ENCODE results near the gene MERTK.
"Not testable (repeated sequence)": the region's sequence is repeated elsewhere in the genome, so short reads cannot be mapped to it uniquely, and the experiment has no call there.

Gene MERTK

DNA sequence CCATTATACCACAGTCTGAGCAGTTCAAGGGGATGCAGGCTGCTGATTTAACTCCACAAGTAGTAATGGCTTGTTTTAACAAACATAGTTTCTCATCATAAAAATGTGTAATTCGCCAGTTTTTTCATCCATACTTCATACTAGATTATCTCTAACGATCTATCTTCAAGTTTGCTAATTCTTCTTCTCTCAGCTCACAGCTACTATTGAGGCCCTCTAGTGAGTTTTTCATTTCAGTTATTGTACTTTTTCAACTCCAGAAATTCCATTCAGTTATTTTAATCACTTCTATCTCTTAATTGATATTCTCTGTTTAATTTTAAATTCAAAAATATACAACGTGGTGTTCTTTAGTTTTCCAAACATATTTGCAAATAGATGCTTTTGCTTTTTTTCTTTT lies 136.5 kb downstream of the MERTK start:
- no peak for DNase-seq (ENCODE audit: low read depth)
- no peak overlapping the region for H3K4me3 ChIP-seq (replicated peaks; ENCODE audit: low read depth, low read length)
- TF ChIP-seq, protein P1, sequence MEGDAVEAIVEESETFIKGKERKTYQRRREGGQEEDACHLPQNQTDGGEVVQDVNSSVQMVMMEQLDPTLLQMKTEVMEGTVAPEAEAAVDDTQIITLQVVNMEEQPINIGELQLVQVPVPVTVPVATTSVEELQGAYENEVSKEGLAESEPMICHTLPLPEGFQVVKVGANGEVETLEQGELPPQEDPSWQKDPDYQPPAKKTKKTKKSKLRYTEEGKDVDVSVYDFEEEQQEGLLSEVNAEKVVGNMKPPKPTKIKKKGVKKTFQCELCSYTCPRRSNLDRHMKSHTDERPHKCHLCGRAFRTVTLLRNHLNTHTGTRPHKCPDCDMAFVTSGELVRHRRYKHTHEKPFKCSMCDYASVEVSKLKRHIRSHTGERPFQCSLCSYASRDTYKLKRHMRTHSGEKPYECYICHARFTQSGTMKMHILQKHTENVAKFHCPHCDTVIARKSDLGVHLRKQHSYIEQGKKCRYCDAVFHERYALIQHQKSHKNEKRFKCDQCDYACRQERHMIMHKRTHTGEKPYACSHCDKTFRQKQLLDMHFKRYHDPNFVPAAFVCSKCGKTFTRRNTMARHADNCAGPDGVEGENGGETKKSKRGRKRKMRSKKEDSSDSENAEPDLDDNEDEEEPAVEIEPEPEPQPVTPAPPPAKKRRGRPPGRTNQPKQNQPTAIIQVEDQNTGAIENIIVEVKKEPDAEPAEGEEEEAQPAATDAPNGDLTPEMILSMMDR (IDR thresholded peaks at IDR 0.05; ENCODE audit: low read length, missing control alignments) = no peak

DNA sequence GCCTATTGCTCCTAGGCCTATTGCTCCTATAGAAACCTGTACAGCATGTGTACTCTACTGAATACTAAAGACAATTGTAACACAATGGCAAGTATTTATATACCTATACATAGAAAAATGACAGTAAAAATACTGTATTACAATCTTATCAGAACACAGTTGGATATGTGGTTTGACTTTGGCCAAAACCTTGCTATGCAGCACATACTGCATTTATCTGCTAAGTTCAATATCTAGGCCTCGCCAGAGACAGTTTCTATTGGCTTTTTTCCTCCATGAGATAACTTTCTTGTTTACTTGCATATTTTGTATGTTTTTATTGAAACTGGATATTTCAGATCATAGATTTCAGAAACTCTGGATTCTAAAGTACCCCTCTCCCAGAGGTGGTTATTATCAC lies 137.4 kb downstream of the MERTK start:
- H3K4me3 ChIP-seq (replicated peaks; ENCODE audit: low read depth, low read length) = no peak overlapping the region
- no peak for DNase-seq (ENCODE audit: low read depth)
- TF ChIP-seq, protein P1 (IDR thresholded peaks at IDR 0.05; ENCODE audit: low read length, missing control alignments) = no peak

DNA sequence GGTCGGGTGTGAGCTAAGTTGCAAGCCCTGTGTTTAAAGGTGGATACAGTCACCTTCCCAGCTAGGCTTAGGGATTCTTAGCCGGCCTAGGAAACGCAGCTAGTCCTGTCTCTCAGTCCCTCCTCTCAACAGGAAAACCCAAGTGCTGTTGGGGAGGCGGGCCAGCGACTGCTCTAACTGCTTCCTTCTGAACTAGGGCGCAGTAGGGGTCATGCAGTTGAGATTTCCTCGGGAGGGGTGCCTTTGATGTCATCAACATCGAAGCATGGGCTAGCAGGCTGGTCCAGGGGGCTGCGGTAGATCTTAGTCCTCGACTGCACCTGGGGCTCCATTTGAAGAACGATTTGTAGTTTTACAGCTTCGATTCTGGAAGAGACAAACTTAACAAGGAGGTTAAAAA lies 141.1 kb downstream of the MERTK start:
- DNase-seq (ENCODE audit: low read depth) = not testable (repeated sequence)

DNA sequence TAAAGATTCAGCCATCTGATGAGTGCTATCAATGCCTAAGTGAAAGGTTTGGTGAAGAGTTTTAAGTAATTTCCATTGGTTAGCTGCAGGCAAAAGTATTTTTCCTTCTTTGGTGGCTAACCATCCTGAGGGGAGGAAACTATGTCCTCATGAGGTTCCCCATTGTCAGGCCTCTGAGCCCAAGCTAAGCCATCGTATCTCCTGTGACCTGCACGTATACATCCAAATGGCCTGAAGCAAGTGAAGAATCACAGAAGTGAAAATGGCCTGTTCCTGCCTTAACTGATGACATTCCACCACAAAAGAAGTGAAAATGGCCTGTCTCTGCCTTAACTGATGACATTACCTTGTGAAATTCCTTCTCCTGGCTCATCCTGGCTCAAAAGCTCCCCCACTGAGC lies 141.7 kb downstream of the MERTK start:
- DNase-seq (ENCODE audit: low read depth); H3K4me3 ChIP-seq (replicated peaks; ENCODE audit: low read depth, low read length): not testable (repeated sequence)

More for the DNA sequence above, 141.1 kb downstream of the MERTK start:
- H3K4me3 ChIP-seq (replicated peaks; ENCODE audit: low read depth, low read length) = not testable (repeated sequence)

DNA sequence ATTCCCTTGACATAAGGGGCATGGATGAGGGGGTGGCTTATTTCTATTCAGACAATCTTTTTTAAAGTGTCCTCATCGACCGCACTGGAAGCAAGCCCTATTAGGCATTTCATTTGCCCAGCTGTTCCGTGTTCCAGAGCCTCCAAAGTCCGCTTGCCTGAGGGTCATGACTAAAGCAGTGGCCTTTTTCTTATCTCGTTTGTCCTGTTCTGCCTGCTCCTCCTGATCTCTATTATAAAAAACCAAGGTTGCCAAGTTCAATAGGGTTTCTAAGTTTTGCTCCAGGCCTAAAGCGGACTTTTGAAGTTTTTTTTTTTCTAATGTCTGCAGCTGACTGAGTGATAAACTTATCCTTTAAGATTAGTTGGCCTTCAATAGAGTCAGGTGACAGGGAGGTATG lies 143.1 kb downstream of the MERTK start:
- H3K4me3 ChIP-seq (replicated peaks; ENCODE audit: low read depth, low read length); DNase-seq (ENCODE audit: low read depth): not testable (repeated sequence)

DNA sequence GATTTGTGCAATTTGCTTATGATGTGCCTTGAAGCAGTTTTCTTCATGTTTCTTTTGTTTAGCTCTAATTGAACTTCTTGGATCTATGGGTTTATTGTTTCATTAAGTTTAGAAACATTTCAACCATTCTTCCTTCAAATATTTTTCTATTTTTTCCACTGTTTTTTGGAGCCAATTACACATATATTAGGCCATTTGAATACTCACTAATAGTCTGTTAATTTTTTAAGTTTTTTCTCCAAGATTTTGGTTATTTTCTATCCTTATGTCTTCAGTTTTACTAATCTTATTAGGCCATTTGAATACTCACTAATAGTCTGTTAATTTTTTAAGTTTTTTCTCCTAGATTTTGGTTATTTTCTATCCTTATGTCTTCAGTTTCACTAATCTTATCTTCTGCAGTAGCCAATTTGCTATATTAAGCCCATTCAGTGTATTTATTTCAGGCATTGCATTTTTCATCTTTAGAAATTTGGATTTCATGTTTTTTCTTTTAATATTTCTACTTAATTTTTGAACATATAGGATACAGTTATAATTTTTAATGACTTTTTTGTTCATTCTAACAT lies 147.1 kb downstream of the MERTK start:
- no peak for DNase-seq (ENCODE audit: low read depth)
- TF ChIP-seq, protein P1 (IDR thresholded peaks at IDR 0.05; ENCODE audit: low read length, missing control alignments) = no peak
- H3K4me3 ChIP-seq (replicated peaks; ENCODE audit: low read depth, low read length) = no peak overlapping the region

DNA sequence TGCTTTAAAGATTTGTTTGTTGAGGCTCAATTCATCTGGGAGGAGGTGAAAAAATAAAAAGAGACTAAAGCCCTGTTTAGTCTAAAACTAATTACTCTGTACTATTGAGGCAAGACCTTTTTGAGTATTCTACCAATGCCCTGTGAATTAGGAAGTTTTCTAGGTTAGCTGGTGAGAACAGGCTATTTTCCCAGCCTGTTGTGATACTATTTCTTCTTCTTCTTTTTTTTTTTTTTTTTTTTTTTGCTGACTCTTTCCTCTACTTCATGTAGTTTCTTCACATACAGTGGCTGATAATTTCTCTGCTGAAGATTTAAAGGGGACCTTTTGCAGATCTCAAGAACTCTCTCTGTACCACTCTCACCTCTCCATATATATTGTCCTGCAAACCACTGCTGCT lies 147.8 kb downstream of the MERTK start:
- DNase-seq (ENCODE audit: low read depth) = no peak
- no peak overlapping the region for H3K4me3 ChIP-seq (replicated peaks; ENCODE audit: low read depth, low read length)
- TF ChIP-seq, protein P1 (IDR thresholded peaks at IDR 0.05; ENCODE audit: low read length, missing control alignments) = no peak

DNA sequence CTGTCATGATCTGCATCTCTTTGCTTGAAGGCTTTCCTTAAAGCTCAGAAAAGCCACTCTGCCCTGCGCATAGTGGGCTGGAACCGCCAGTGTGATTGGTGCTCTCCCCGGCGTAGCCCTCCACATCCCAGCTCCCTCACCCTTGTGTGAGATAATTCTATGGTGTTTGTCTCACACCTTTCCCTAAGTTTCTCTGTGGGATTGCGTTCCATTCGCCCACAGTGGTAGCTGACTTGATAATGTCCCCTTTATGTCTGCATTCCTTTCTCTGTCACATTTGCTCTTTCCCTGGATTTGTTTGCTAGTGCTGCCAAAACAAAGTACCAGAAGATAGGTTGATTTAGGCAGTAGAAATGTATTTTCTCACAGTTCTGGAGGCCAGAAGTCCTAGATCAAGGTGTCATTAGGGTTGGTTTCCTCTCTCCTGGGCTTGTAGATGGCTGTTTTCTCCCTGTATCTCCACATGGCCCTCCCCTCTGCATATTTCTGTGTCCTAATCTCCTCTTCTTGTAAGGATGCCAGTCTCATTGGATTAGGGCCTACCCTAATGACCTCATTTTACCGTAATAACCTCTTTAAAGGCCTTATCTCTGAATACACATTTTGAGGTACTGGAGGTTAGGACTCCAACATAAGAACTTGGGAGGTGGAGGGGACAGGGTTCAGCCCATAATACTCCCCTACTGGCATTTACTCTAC lies 149.3 kb downstream of the MERTK start:
- TF ChIP-seq, protein P1 (IDR thresholded peaks at IDR 0.05; ENCODE audit: low read length, missing control alignments) = no peak
- H3K4me3 ChIP-seq (replicated peaks; ENCODE audit: low read depth, low read length) = no peak overlapping the region
- peak; percentile 33 for DNase-seq (ENCODE audit: low read depth)

Data from fibroblast of pulmonary artery (primary cell).